Gastroesophageal sphincter (tissue), 3 donors: Measurements from ENCODE around the gene ARHGEF10L.

Experiments
- EP300 ChIP-seq: sonication (generic); formaldehyde crosslinking; IDR thresholded peaks from one replicate; pipeline ENCODE4 v1.6.1; 2017; ENCODE audit warnings: antibody characterized with exemption, mild to moderate bottlenecking
- POLR2A ChIP-seq, 2 donors: fragments of 450-650 bp; IDR thresholded peaks; one replicate each; pipeline ENCODE4 v1.6.1; 2017; ENCODE audit warnings: antibody characterized with exemption in 2 of 2, mild to moderate bottlenecking in 2 of 2, moderate library complexity in 1 of 2
- POLR2AphosphoS5 ChIP-seq: sonication (generic); formaldehyde crosslinking; IDR thresholded peaks from one replicate; pipeline ENCODE4 v1.6.1; 2017; ENCODE audit warnings: antibody characterized with exemption
- TF ChIP-seq, protein P1 (sequence below), 4 experiments: fragments of 200-600 bp in 2 of 4; fragments of 450-650 bp in 2 of 4; sonication (generic) in 1 of 4; IDR thresholded peaks; one replicate each; pipeline ENCODE4 v1.5.1; 2017 to 2019; ENCODE audit warnings: antibody characterized with exemption in 4 of 4, mild to moderate bottlenecking in 2 of 4, moderate library complexity in 2 of 4

DNA sequence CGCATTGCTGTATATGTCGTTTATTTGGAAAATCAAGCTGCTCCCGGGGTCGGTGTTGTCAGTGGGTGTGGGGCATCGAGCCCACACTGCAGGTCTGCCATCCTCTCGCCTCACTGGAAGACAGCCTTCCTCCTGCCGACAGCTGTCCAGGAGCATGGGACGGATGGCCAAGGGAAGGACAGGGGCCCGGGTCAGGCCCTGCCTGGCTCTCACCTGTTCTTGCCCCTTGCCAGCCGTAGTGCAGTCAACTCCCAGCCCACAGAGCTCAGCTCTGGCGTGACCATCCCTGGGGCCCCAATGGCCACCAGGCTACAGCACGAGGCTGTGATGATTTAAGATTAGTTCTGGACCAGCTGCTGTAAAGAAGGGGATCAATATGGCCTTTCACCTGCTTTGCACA lies 128.7 kb downstream of the ARHGEF10L start:
- TF ChIP-seq, protein P1, sequence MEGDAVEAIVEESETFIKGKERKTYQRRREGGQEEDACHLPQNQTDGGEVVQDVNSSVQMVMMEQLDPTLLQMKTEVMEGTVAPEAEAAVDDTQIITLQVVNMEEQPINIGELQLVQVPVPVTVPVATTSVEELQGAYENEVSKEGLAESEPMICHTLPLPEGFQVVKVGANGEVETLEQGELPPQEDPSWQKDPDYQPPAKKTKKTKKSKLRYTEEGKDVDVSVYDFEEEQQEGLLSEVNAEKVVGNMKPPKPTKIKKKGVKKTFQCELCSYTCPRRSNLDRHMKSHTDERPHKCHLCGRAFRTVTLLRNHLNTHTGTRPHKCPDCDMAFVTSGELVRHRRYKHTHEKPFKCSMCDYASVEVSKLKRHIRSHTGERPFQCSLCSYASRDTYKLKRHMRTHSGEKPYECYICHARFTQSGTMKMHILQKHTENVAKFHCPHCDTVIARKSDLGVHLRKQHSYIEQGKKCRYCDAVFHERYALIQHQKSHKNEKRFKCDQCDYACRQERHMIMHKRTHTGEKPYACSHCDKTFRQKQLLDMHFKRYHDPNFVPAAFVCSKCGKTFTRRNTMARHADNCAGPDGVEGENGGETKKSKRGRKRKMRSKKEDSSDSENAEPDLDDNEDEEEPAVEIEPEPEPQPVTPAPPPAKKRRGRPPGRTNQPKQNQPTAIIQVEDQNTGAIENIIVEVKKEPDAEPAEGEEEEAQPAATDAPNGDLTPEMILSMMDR (IDR thresholded peaks at IDR 0.05), result no peak
- TF ChIP-seq POLR2AphosphoS5, result no peak
- no peak for TF ChIP-seq POLR2A (IDR thresholded peaks at IDR 0.05)
- TF ChIP-seq EP300, result no peak
